ENCODE measurements around the gene TAF4B. TPM values are rescaled to one million over a fixed set of nuclear protein-coding genes. Genes with fewer than 3 reads are reported as not detected.

TAF4B gene
- total and polyA plus RNA-seq, 2 experiments from 2014 or later, result 1.4 TPM; not detected in 1

DNA sequence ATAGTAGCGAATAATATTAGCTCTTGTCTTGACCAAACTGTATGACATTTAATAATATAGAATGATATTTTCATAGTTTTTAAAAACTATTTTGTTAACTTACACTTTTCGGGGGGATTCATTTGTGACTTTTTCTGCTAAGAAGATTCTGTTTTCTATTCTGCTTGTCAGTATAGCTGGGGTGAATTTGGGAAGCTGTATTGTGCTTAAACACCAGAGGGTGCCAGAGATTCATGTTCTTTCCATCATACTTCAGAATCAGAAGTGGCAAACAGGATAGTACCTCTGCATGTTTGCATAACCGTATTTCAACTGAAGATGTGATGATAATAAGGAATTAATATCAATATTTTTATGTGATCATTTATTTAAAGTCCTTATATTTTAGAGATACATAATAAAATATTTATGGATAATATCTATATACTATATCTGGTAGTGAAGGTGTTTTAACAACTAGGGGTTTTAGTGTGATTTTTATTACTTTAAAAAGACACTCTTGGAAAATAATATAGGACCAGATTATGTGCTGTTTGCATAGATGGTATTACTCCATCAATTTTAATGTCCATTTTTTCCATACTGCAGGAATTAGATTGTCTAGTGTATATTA lies 81.0 kb downstream of the TAF4B start:
- H2AFZ ChIP-seq, result no peak overlapping the region
- no peak overlapping the region for H3K27ac ChIP-seq
- 40% methylated on average over 3 of the region's 3 CpGs for WGBS (ENCODE audit: low lambda C conversion rate, missing lambda C conversion rate)
- TF ChIP-seq EZH2phosphoT487 (IDR thresholded peaks at IDR 0.05; ENCODE audit: low read depth, severe bottlenecking, unreplicated experiment) (no peak), CTCF (IDR thresholded peaks at IDR 0.05; ENCODE audit: poor library complexity) (peak; percentile 88)
- H3K36me3 ChIP-seq (replicated peaks; ENCODE audit: insufficient read depth, low read depth), result no peaks in the 10 kb centered on the region
- no peaks in the 10 kb centered on the region for H3K79me2 ChIP-seq
- no peaks in the 10 kb centered on the region for H3K9me3 ChIP-seq (ENCODE audit: low read depth)
- no peak overlapping the region for H3K4me2 ChIP-seq
- H3K9me2 ChIP-seq (replicated peaks; ENCODE audit: insufficient read depth), result no peaks in the 10 kb centered on the region
- H4K20me1 ChIP-seq (ENCODE audit: insufficient read depth, poor library complexity, severe bottlenecking), result no peaks in the 10 kb centered on the region
- H3K4me3 ChIP-seq, result no peak overlapping the region
- no peaks in the 10 kb centered on the region for H3K27me3 ChIP-seq
- peak; percentile 73 for DNase-seq (ENCODE audit: low spot score)
- H3K4me1 ChIP-seq (ENCODE audit: insufficient read depth), result no peaks in the 10 kb centered on the region

DNA sequence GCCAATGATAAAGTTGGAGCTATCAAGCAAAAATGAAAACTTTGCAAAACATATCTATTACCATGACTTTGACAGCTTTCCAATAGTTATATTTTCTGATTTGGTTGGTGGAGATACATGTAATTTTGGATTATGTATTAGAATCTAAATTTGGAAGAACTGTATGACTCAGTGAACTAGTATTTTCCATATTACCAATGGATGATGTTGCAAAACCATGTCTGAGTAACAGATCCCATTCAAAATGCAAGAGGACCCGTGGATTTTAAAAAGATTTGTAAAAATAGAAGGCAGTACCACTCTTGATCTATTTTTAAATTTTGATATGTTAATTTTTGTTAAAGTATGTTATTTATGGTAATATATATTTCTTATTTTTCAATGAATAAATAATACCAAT lies 83.0 kb downstream of the TAF4B start:
- H3K36me3 ChIP-seq (replicated peaks; ENCODE audit: insufficient read depth, low read depth), result no peaks in the 10 kb centered on the region
- no peak overlapping the region for H3K4me2 ChIP-seq
- TF ChIP-seq EZH2phosphoT487 (IDR thresholded peaks at IDR 0.05; ENCODE audit: low read depth, severe bottlenecking, unreplicated experiment) (no peak), CTCF (IDR thresholded peaks at IDR 0.05; ENCODE audit: poor library complexity) (no peak), EZH2 (IDR thresholded peaks at IDR 0.05; ENCODE audit: borderline replicate concordance) (no peak)
- H3K9me2 ChIP-seq (replicated peaks; ENCODE audit: insufficient read depth), result no peaks in the 10 kb centered on the region
- H3K4me1 ChIP-seq (ENCODE audit: insufficient read depth), result no peaks in the 10 kb centered on the region
- 94% methylated on average over 1 of the region's 1 CpG for WGBS (ENCODE audit: low lambda C conversion rate, missing lambda C conversion rate)
- H3K27me3 ChIP-seq, result no peaks in the 10 kb centered on the region
- no peak overlapping the region for H3K4me3 ChIP-seq
- no peak for DNase-seq (ENCODE audit: low spot score)
- no peaks in the 10 kb centered on the region for H3K79me2 ChIP-seq
- no peaks in the 10 kb centered on the region for H4K20me1 ChIP-seq (ENCODE audit: insufficient read depth, poor library complexity, severe bottlenecking)
- H2AFZ ChIP-seq, result no peak overlapping the region
- no peaks in the 10 kb centered on the region for H3K9me3 ChIP-seq (ENCODE audit: low read depth)
- no peak overlapping the region for H3K27ac ChIP-seq

DNA sequence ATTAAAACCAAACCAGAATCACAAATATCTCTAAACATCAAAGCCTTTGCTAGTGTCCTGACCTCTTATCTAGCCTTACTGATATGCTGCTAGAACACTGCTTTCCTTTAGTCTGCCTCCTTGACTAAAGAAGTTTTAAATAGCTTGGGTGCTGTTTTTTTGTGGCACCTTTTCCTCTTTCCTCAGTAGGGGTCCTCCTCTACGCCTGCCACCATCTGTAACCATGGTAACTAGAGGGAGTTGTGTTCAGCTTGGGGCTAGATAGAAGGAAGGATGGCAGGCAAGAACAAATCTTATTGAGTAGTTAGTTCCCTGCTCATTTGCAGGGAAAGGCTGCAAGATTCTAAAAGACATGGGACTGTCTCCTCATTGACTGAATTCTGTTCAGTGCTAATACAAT lies 86.0 kb downstream of the TAF4B start:
- Histone ChIP-seq H4K20me1 (ENCODE audit: insufficient read depth, poor library complexity, severe bottlenecking) (no peaks in the 10 kb centered on the region), H2AFZ (no peak overlapping the region), H3K79me2 (no peaks in the 10 kb centered on the region), H3K27me3 (no peaks in the 10 kb centered on the region), H3K4me2 (no peak overlapping the region), H3K27ac (no peak overlapping the region), H3K4me1 (ENCODE audit: insufficient read depth) (no peaks in the 10 kb centered on the region), H3K4me3 (no peak overlapping the region), H3K36me3 (replicated peaks; ENCODE audit: insufficient read depth, low read depth) (no peaks in the 10 kb centered on the region), H3K9me3 (ENCODE audit: low read depth) (no peaks in the 10 kb centered on the region), H3K9me2 (replicated peaks; ENCODE audit: insufficient read depth) (no peaks in the 10 kb centered on the region)
- TF ChIP-seq CTCF (IDR thresholded peaks at IDR 0.05; ENCODE audit: poor library complexity) (no peak), EZH2 (IDR thresholded peaks at IDR 0.05; ENCODE audit: borderline replicate concordance) (no peak), EZH2phosphoT487 (IDR thresholded peaks at IDR 0.05; ENCODE audit: low read depth, severe bottlenecking, unreplicated experiment) (no peak)
- DNase-seq (ENCODE audit: low spot score), result no peak
- WGBS (ENCODE audit: low lambda C conversion rate, missing lambda C conversion rate), result 48% methylated on average over 1 of the region's 1 CpG
